ENCODE results near the gene NEDD4L. TPM values are rescaled to one million over a fixed set of nuclear protein-coding genes. Genes with fewer than 3 reads are reported as not detected.

The NEDD4L gene
- total and polyA plus RNA-seq, 2 donors (not counting 1 experiment from before 2014, with no cell fraction given) = 10.3 to 25.7 TPM

- Histone ChIP-seq H4K20me1 (ENCODE audit: control insufficient read depth, insufficient read depth, low read length, poor library complexity, severe bottlenecking) (no peaks in the 10 kb centered on the region), H3K79me2 (ENCODE audit: control insufficient read depth, insufficient read depth, low read length) (no peaks in the 10 kb centered on the region), H3K9me3 (ENCODE audit: control extremely low read depth in 1 of 3, control insufficient read depth in 2 of 3, insufficient read depth in 1 of 3, low read length in 2 of 3) (no peaks in the 10 kb centered on the region), H3K9ac (ENCODE audit: low read length) (no peak overlapping the region), H3K36me3 (replicated peaks in 1 of 2; ENCODE audit: control extremely low read depth in 1 of 2, control insufficient read depth in 1 of 2, extremely low read depth in 1 of 2, insufficient read depth in 2 of 2, low read length in 1 of 2) (no peaks in the 10 kb centered on the region), H2AFZ (ENCODE audit: insufficient read depth, low read depth, low read length, poor library complexity, severe bottlenecking) (no peak overlapping the region), H3K4me3 (ENCODE audit: control extremely low read depth in 1 of 5, extremely low read depth in 1 of 5, insufficient read depth in 1 of 5, low read depth in 2 of 5, low read length in 4 of 5) (no peak overlapping the region), H3K27me3 (replicated peaks in 1 of 4; ENCODE audit: control extremely low read depth in 1 of 4, control insufficient read depth in 3 of 4, insufficient read depth in 4 of 4, low read length in 3 of 4) (no peaks in the 10 kb centered on the region), H3K27ac (ENCODE audit: low read length in 2 of 2) (no peak overlapping the region), H3K4me1 (ENCODE audit: control insufficient read depth in 2 of 2, insufficient read depth in 2 of 2, low read length in 2 of 2) (no peaks in the 10 kb centered on the region), H3K4me2 (replicated peaks; ENCODE audit: low read depth, low read length, poor library complexity, severe bottlenecking) (no peak overlapping the region)
- intact Hi-C loops (cut with micrococcal nuclease) = no loop called here
- Mint-ChIP-seq H3K9me3 (ENCODE audit: insufficient read depth) (no peaks in the 10 kb centered on the region), H3K4me3 (no peak overlapping the region), H3K4me1 (peaks cover 3% of the 10 kb centered on the region), H3K27me3 (no peaks in the 10 kb centered on the region), H3K27ac (no peak overlapping the region)
- no peak for TF ChIP-seq EZH2 (IDR thresholded peaks at IDR 0.05; ENCODE audit: borderline replicate concordance, insufficient read depth, low read depth, low read length, poor library complexity, severe bottlenecking)
- TF ChIP-seq, protein P1, sequence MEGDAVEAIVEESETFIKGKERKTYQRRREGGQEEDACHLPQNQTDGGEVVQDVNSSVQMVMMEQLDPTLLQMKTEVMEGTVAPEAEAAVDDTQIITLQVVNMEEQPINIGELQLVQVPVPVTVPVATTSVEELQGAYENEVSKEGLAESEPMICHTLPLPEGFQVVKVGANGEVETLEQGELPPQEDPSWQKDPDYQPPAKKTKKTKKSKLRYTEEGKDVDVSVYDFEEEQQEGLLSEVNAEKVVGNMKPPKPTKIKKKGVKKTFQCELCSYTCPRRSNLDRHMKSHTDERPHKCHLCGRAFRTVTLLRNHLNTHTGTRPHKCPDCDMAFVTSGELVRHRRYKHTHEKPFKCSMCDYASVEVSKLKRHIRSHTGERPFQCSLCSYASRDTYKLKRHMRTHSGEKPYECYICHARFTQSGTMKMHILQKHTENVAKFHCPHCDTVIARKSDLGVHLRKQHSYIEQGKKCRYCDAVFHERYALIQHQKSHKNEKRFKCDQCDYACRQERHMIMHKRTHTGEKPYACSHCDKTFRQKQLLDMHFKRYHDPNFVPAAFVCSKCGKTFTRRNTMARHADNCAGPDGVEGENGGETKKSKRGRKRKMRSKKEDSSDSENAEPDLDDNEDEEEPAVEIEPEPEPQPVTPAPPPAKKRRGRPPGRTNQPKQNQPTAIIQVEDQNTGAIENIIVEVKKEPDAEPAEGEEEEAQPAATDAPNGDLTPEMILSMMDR (IDR thresholded peaks at IDR 0.05) = no peak
- DNase-seq (no peak), ATAC-seq (ENCODE audit: low read depth) (no peak)
- WGBS (ENCODE audit: insufficient coverage) = no CpG with 5 or more reads among the region's 2 CpGs
- POLR2A ChIA-PET = no interaction called here
- CTCF ChIA-PET = interaction anchor here (0.8 to 6.3 kb wide), 17 partner anchors 9 to 586 kb away, joined by 3 to 45 read pairs (median 6); no protein-coding TSS in a partner anchor
These were observed 138.0 kb downstream of the NEDD4L start for GRCh38 chr18:58181988-58182387.

DNA sequence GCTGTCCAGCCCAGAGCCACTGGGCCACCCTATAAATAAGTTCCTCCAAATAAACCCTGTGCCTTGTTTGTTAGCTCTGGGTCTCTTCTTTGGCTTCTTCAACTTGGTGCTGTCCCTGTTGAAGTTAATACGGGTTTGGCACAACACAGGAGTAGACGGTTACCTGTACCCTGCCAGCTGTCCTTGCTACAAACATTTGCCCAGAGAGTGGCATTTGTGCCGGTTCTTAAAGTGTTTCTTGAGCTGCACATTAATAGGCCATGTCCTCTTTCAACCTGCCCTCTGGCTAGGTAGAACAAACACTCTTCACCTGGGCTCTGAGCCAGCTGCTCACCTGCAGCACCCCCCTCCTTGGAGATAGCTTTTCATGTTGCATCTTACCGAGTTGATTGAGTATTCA lies 139.2 kb downstream of the NEDD4L start:
- Mint-ChIP-seq H3K27ac (no peak overlapping the region), H3K4me1 (peaks cover 3% of the 10 kb centered on the region), H3K27me3 (no peaks in the 10 kb centered on the region), H3K9me3 (ENCODE audit: insufficient read depth) (no peaks in the 10 kb centered on the region), H3K4me3 (no peak overlapping the region)
- no peaks in the 10 kb centered on the region for H4K20me1 ChIP-seq (ENCODE audit: control insufficient read depth, insufficient read depth, low read length, poor library complexity, severe bottlenecking)
- no peak overlapping the region for H2AFZ ChIP-seq (ENCODE audit: insufficient read depth, low read depth, low read length, poor library complexity, severe bottlenecking)
- DNase-seq (no peak), ATAC-seq (ENCODE audit: low read depth) (no peak)
- CTCF ChIA-PET = interaction anchor here (0.6 to 1.3 kb wide), 6 partner anchors 47 to 581 kb away, joined by 3 to 6 read pairs (median 4); no protein-coding TSS in a partner anchor
- 94% methylated on average over 4 of the region's 4 CpGs for WGBS (ENCODE audit: insufficient coverage)
- no peaks in the 10 kb centered on the region for H3K4me1 ChIP-seq (ENCODE audit: control insufficient read depth in 2 of 2, insufficient read depth in 2 of 2, low read length in 2 of 2)
- TF ChIP-seq EZH2 (IDR thresholded peaks at IDR 0.05; ENCODE audit: borderline replicate concordance, insufficient read depth, low read depth, low read length, poor library complexity, severe bottlenecking) = no peak
- TF ChIP-seq, protein P1 (IDR thresholded peaks at IDR 0.05) = no peak
- no peaks in the 10 kb centered on the region for H3K36me3 ChIP-seq (replicated peaks in 1 of 2; ENCODE audit: control extremely low read depth in 1 of 2, control insufficient read depth in 1 of 2, extremely low read depth in 1 of 2, insufficient read depth in 2 of 2, low read length in 1 of 2)
- intact Hi-C loops (cut with micrococcal nuclease) = no loop called here
- no peaks in the 10 kb centered on the region for H3K9me3 ChIP-seq (ENCODE audit: control extremely low read depth in 1 of 3, control insufficient read depth in 2 of 3, insufficient read depth in 1 of 3, low read length in 2 of 3)
- no peak overlapping the region for H3K27ac ChIP-seq (ENCODE audit: low read length in 2 of 2)
- POLR2A ChIA-PET = no interaction called here
- H3K4me2 ChIP-seq (replicated peaks; ENCODE audit: low read depth, low read length, poor library complexity, severe bottlenecking) = no peak overlapping the region
- H3K27me3 ChIP-seq (replicated peaks in 1 of 4; ENCODE audit: control extremely low read depth in 1 of 4, control insufficient read depth in 3 of 4, insufficient read depth in 4 of 4, low read length in 3 of 4) = no peaks in the 10 kb centered on the region
- H3K79me2 ChIP-seq (ENCODE audit: control insufficient read depth, insufficient read depth, low read length) = no peaks in the 10 kb centered on the region
- no peak overlapping the region for H3K4me3 ChIP-seq (ENCODE audit: control extremely low read depth in 1 of 5, extremely low read depth in 1 of 5, insufficient read depth in 1 of 5, low read depth in 2 of 5, low read length in 4 of 5)
- H3K9ac ChIP-seq (ENCODE audit: low read length) = no peak overlapping the region

All from B cell (primary cell).